ENCODE data around the gene MAML2.

Gene MAML2

GRCh38 chr11:96323642-96323985 lies 19.4 kb downstream of the MAML2 start:
- no peak overlapping the region for H3K9ac ChIP-seq (ENCODE audit: low read depth, low read length)
- no peaks in the 10 kb centered on the region for H4K20me1 ChIP-seq (ENCODE audit: insufficient read depth, low read length)
- H3K27me3 ChIP-seq (ENCODE audit: insufficient read depth, low read length, poor library complexity) = no peaks in the 10 kb centered on the region
- no peak overlapping the region for H2AFZ ChIP-seq (ENCODE audit: low read depth, low read length)
- no peaks in the 10 kb centered on the region for H3K9me3 ChIP-seq (ENCODE audit: insufficient read depth, low read length, severe bottlenecking)
- H3K4me1 ChIP-seq (ENCODE audit: insufficient read depth, low read length) = no peaks in the 10 kb centered on the region
- H3K36me3 ChIP-seq (ENCODE audit: insufficient read depth, low read length) = no peaks in the 10 kb centered on the region
- DNase-seq = no peak
- no peak for ATAC-seq (ENCODE audit: insufficient read depth, low read depth)
- no peaks in the 10 kb centered on the region for H3K79me2 ChIP-seq (ENCODE audit: insufficient read depth, low read length)
- TF ChIP-seq CTCF (IDR thresholded peaks at IDR 0.05; ENCODE audit: borderline replicate concordance, extremely low read depth, low read length, poor library complexity, severe bottlenecking) (no peak), EZH2 (IDR thresholded peaks at IDR 0.05; ENCODE audit: borderline replicate concordance, low read depth, low read length, severe bottlenecking) (no peak)
- H3K4me2 ChIP-seq (ENCODE audit: insufficient read depth, low read length) = no peak overlapping the region
- no peak overlapping the region for H3K27ac ChIP-seq (ENCODE audit: low read length)
- no peak overlapping the region for H3K4me3 ChIP-seq (ENCODE audit: low read depth in 1 of 2, low read length in 2 of 2)

GRCh38 chr11:96322775-96323641 lies 20.0 kb downstream of the MAML2 start:
- no peaks in the 10 kb centered on the region for H3K4me1 ChIP-seq (ENCODE audit: insufficient read depth, low read length)
- H3K4me3 ChIP-seq (ENCODE audit: low read depth in 1 of 2, low read length in 2 of 2) = no peak overlapping the region
- no peak overlapping the region for H3K4me2 ChIP-seq (ENCODE audit: insufficient read depth, low read length)
- TF ChIP-seq CTCF (IDR thresholded peaks at IDR 0.05; ENCODE audit: borderline replicate concordance, extremely low read depth, low read length, poor library complexity, severe bottlenecking) (no peak), EZH2 (IDR thresholded peaks at IDR 0.05; ENCODE audit: borderline replicate concordance, low read depth, low read length, severe bottlenecking) (no peak)
- DNase-seq (no peak), ATAC-seq (ENCODE audit: insufficient read depth, low read depth) (no peak)
- no peak overlapping the region for H3K27ac ChIP-seq (ENCODE audit: low read length)
- no peak overlapping the region for H3K9ac ChIP-seq (ENCODE audit: low read depth, low read length)
- H3K27me3 ChIP-seq (ENCODE audit: insufficient read depth, low read length, poor library complexity) = no peaks in the 10 kb centered on the region
- H3K36me3 ChIP-seq (ENCODE audit: insufficient read depth, low read length) = no peaks in the 10 kb centered on the region
- no peaks in the 10 kb centered on the region for H4K20me1 ChIP-seq (ENCODE audit: insufficient read depth, low read length)
- H3K9me3 ChIP-seq (ENCODE audit: insufficient read depth, low read length, severe bottlenecking) = no peaks in the 10 kb centered on the region
- no peak overlapping the region for H2AFZ ChIP-seq (ENCODE audit: low read depth, low read length)
- H3K79me2 ChIP-seq (ENCODE audit: insufficient read depth, low read length) = no peaks in the 10 kb centered on the region

GRCh38 chr11:96321091-96321490 lies 21.9 kb downstream of the MAML2 start:
- Histone ChIP-seq H3K79me2 (ENCODE audit: insufficient read depth, low read length) (no peaks in the 10 kb centered on the region), H3K27ac (ENCODE audit: low read length) (no peak overlapping the region), H3K4me3 (ENCODE audit: low read depth in 1 of 2, low read length in 2 of 2) (no peak overlapping the region), H4K20me1 (ENCODE audit: insufficient read depth, low read length) (no peaks in the 10 kb centered on the region), H3K36me3 (ENCODE audit: insufficient read depth, low read length) (no peaks in the 10 kb centered on the region), H2AFZ (ENCODE audit: low read depth, low read length) (no peak overlapping the region), H3K4me2 (ENCODE audit: insufficient read depth, low read length) (no peak overlapping the region), H3K9me3 (ENCODE audit: insufficient read depth, low read length, severe bottlenecking) (no peaks in the 10 kb centered on the region), H3K27me3 (ENCODE audit: insufficient read depth, low read length, poor library complexity) (no peaks in the 10 kb centered on the region), H3K4me1 (ENCODE audit: insufficient read depth, low read length) (no peaks in the 10 kb centered on the region), H3K9ac (ENCODE audit: low read depth, low read length) (no peak overlapping the region)
- ATAC-seq (ENCODE audit: insufficient read depth, low read depth) (no peak), DNase-seq (no peak)
- TF ChIP-seq CTCF (IDR thresholded peaks at IDR 0.05; ENCODE audit: borderline replicate concordance, extremely low read depth, low read length, poor library complexity, severe bottlenecking) (no peak), EZH2 (IDR thresholded peaks at IDR 0.05; ENCODE audit: borderline replicate concordance, low read depth, low read length, severe bottlenecking) (no peak)

Data from DND-41 (cell line).